ENCODE results near the gene TCAP. TPM values are rescaled to one million over a fixed set of nuclear protein-coding genes. Genes with fewer than 3 reads are reported as not detected.
A peak's percentile ranks its signal among the peaks of the same experiment; 100 is the strongest.

The TCAP gene
- total RNA-seq, 2 donors from 2014 or later: 0.49 to 1.2 TPM

DNA sequence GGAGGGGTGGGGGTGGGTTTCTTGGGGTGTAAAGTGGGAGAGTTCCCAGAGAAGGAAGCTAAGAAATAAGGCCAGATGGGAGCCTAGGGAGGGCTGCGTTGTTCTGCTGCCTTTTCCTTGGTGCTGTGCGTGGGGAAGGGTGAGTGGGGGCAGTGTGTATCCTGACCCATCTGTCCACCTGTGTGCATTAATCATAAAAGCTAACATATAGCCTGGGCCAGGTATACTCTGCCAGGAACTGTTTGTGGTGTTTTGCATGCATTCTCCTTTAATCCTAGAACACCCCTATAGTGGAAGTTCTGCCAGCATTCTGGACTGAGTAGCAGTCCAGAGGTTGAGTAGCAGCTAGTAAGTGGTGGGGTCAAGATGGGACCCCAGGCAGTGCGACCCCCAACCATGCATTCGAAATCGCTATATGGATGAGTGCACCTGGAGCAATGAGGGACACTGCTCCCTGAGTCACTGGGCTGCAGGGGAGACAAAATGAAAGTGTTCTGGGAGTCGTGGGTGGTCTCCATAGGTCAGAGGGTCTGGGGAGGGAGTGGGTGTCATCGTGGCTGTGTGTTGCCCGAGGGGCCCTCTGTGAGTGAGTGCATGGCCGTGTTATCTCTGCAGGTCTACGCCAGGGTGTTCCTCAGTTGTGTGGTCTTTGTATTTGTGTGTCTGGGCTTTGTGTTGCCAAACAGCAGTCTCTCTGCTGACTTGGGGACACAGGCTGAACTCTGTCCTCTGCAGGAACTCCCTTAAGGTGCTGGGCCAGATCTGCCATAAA lies 36.0 kb downstream of the TCAP start:
- Histone ChIP-seq H3K4me3 (peak overlapping the region; percentile 72), H3K36me3 (no peaks in the 10 kb centered on the region), H3K4me1 (peaks cover 15% of the 10 kb centered on the region), H3K27ac (peak overlapping the region; percentile 82), H3K27me3 (no peaks in the 10 kb centered on the region), H3K9ac (ENCODE audit: low read depth in 2 of 2, low read length in 2 of 2) (peak overlapping the region; percentile 92 to 99), H3K9me3 (no peaks in the 10 kb centered on the region)
- peak; percentile 90 for DNase-seq
- intact Hi-C loops (cut with DNase I): no loop called here
- TF ChIP-seq, protein P1, sequence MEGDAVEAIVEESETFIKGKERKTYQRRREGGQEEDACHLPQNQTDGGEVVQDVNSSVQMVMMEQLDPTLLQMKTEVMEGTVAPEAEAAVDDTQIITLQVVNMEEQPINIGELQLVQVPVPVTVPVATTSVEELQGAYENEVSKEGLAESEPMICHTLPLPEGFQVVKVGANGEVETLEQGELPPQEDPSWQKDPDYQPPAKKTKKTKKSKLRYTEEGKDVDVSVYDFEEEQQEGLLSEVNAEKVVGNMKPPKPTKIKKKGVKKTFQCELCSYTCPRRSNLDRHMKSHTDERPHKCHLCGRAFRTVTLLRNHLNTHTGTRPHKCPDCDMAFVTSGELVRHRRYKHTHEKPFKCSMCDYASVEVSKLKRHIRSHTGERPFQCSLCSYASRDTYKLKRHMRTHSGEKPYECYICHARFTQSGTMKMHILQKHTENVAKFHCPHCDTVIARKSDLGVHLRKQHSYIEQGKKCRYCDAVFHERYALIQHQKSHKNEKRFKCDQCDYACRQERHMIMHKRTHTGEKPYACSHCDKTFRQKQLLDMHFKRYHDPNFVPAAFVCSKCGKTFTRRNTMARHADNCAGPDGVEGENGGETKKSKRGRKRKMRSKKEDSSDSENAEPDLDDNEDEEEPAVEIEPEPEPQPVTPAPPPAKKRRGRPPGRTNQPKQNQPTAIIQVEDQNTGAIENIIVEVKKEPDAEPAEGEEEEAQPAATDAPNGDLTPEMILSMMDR (IDR thresholded peaks at IDR 0.05): no peak

DNA sequence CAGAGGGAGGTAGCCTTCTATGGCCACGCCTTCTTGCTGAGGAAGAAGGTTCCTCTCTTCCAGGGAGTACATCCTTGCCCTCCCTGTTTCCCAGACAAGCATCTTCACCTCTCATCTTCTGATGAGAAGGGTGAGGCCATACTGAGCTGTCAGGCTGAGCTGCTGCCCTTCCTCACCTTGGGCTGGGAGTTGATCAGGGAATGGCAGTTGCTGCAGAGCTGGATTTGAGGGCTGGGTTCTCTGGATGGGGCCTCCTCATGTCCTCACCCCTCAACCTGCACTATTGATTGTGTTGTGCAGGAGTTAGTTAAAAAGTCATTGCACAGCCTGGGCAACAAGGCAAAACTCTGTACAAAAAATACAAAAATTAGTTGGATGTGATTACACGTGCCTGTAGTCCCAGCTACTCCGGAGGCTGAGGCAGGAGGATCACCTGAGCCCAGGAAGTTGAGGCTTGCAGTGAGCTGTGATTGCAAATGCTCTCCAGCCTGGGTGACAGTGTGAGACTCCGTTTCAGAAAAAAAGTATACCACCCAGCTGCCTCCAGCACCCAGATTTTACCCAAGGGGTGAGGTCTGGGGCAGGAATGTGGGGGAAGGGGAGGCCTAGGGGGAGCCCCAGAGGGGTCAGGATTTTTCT lies 36.8 kb downstream of the TCAP start:
- no peak for DNase-seq
- intact Hi-C loops (cut with DNase I): no loop called here
- Histone ChIP-seq H3K9me3 (no peaks in the 10 kb centered on the region), H3K4me1 (peaks cover 22% of the 10 kb centered on the region), H3K27me3 (no peaks in the 10 kb centered on the region), H3K4me3 (no peak overlapping the region), H3K9ac (ENCODE audit: low read depth in 2 of 2, low read length in 2 of 2) (peak overlapping the region in 1 of 2 donors; percentile 99), H3K36me3 (no peaks in the 10 kb centered on the region), H3K27ac (peak overlapping the region; percentile 82)
- TF ChIP-seq, protein P1 (IDR thresholded peaks at IDR 0.05): no peak

DNA sequence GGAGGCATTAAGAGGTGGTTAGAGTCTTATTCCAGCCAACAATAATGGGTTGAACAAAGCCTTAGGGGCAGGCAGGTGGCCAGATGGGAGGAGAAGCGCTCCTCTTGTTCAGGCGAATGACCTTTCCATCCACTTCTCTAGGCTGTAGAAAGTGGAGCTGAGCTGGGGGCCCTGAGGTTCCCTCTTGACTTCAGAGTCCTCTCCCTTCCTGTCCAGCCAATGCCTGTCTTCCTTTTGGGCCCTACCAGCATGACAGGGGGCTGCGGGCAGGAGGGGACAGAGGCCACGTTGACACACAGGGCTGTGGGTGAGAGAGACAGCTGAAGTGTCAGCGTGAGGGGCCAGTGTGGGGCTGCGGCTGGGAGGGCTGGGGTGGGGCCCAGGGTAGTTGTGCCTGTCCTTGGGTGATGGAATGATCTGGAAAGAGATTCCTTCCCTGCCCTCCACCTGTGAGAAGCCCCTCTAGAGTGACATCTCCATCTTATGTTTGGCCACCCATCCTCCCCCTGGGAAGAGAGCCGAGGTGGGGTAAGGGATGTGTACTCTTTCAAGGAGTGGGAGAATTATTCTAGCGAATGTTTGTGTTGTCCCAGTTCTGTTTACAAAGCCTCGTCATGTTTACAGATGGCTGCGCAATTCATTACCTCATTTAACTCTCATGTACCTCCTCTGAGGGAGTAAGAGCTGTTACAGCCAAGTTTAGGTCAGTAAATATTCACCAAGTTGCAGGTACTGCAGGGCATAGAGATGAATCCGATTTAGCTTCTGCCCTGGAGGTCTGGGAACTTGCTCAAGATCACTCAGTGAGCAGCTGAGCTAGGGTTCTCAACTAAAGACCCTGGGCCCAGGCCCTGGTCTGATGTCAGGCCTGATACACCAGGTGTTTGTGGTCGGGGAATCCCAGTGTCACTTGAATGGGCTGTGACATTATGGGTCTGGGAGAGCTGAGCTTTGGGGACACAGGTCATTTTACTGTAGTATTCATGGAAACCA lies 38.0 kb downstream of the TCAP start:
- H3K4me3 ChIP-seq: no peak overlapping the region
- peaks cover 23% of the 10 kb centered on the region for H3K4me1 ChIP-seq
- peak overlapping the region in 1 of 2 donors; percentile 93 for H3K9ac ChIP-seq (ENCODE audit: low read depth in 2 of 2, low read length in 2 of 2)
- H3K36me3 ChIP-seq: peaks cover 3% of the 10 kb centered on the region
- DNase-seq: no peak
- H3K27me3 ChIP-seq: no peaks in the 10 kb centered on the region
- intact Hi-C loops (cut with DNase I): no loop called here
- TF ChIP-seq, protein P1 (IDR thresholded peaks at IDR 0.05): no peak
- peak overlapping the region; percentile 37 for H3K27ac ChIP-seq
- no peaks in the 10 kb centered on the region for H3K9me3 ChIP-seq

DNA sequence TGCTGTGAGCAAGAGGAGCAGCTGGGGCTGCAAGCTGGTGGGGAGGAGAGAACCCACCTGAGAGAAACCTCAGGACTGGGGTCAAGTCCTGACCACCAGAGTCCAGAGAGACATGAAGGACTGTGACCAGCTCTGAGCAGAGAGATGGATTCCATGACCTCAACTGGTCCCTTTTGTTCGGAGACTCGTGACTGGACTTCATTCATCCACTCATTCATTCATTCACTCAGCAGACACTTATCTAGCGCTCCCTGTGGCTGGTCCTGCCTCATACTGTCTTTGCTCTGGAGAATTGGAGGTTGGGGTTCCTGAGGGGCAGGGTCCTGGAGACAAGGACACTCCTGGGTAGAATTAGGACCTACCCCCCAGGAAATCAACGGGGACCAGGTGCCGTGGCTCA lies 38.8 kb downstream of the TCAP start:
- peak overlapping the region in 1 of 2 donors; percentile 93 for H3K9ac ChIP-seq (ENCODE audit: low read depth in 2 of 2, low read length in 2 of 2)
- H3K4me1 ChIP-seq: peaks cover 23% of the 10 kb centered on the region
- H3K27me3 ChIP-seq: no peaks in the 10 kb centered on the region
- intact Hi-C loops (cut with DNase I): no loop called here
- H3K27ac ChIP-seq: peak overlapping the region; percentile 37
- TF ChIP-seq, protein P1 (IDR thresholded peaks at IDR 0.05): no peak
- no peaks in the 10 kb centered on the region for H3K9me3 ChIP-seq
- no peak overlapping the region for H3K4me3 ChIP-seq
- H3K36me3 ChIP-seq: peaks cover 9% of the 10 kb centered on the region
- DNase-seq: no peak
